ENCODE data around the gene NRBP1. TPM values are rescaled to one million over a fixed set of nuclear protein-coding genes. Genes with fewer than 3 reads are reported as not detected.

The NRBP1 gene
- total RNA-seq, 1 donor from 2014 or later, result 96.7 TPM

DNA sequence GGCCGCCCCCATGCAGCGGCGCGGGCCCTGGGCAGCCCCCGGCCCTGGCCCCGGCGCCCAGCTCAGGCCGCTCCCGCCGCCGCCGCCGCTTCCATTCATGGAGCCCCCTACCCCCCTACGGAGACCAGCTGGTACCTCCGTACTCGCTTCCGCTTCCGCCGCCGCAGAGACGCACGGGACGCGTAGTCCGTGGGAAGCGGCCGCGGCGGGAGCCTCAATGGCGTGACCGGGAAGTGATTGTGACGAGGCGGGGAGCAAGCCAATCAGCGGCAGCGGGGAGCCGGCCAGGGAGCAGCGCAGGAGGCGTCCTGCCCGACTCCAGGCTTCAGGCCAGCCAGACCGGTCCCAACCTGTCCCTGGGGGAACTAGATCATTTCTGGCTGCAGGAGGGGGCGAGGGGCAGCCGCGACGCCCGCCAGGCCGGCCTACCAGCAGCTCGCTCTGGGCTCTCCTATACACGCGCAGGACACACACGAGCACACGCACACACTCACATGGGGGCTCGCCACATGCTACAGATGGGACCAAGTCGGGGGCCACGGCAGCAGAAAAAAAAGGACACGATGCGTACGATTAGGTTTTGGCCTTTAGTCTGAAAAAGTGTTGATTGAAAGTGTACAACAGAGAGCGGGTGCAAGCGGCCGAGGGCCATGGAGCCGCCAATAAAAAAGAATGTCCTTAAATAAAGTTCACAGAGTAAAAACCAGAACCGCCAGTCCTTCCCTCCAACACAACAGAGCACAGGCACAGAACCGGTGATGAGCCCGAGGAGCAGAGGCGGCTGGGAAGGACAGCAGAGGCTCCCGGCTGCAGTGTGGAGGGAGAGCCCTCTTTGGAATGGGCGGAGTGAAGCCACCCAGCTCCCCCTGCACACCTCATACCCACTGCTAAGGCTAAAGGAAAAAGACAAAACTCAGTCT is 47.5 kb upstream of the NRBP1 start, which contains the start of gene ZNF513:
ZNF513 (minus strand) TSS at position 109 of the 920 bp plus-strand sequence. CDS start 208 bp downstream, outside the sequence.
- peaks cover 26% of the 10 kb centered on the region for H3K36me3 Mint-ChIP-seq
- DNase-seq (ENCODE audit: extremely low spot score, unreplicated experiment), result peak; percentile 96
- no peaks in the 10 kb centered on the region for H3K9me3 Mint-ChIP-seq

DNA sequence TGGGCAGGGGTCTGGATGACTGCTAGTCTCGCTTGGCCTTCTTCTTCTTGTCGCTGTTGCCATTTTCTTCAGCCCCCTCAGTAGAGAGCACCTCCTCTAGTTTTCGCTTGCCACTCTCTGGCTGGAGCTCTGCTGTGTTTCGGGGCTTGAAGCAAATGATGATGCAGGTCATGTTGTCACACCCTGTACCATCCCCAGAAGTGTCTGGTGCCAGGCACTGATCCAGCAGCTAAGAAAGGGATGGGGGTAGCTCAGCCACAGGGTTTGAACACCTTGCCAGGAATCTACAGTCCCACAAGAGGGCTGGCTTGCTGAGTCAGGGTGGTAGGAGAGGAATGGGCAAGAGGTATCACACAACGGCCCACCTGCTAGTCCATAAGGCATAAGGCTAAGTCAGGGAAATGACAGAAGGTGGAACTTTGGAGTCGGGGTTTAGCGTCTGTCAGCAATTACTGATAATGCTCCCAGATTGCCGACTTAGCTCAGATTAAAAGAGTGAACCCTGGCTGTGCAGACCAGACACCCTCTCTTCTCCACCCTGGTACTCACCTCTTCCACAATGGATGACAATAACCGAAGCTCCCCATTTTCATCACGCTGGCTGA is 46.8 kb upstream of the NRBP1 start:
- H3K4me3 Mint-ChIP-seq, result peak overlapping the region; percentile 88
- DNase-seq (ENCODE audit: extremely low spot score, unreplicated experiment), result no peak
- H3K27ac Mint-ChIP-seq, result peak overlapping the region; percentile 97
- no peaks in the 10 kb centered on the region for H3K27me3 Mint-ChIP-seq
- peaks cover 24% of the 10 kb centered on the region for H3K4me1 Mint-ChIP-seq (ENCODE audit: unreplicated experiment)
- no peaks in the 10 kb centered on the region for H3K9me3 Mint-ChIP-seq
- H3K36me3 Mint-ChIP-seq, result peaks cover 28% of the 10 kb centered on the region
- TF ChIP-seq, protein P1, sequence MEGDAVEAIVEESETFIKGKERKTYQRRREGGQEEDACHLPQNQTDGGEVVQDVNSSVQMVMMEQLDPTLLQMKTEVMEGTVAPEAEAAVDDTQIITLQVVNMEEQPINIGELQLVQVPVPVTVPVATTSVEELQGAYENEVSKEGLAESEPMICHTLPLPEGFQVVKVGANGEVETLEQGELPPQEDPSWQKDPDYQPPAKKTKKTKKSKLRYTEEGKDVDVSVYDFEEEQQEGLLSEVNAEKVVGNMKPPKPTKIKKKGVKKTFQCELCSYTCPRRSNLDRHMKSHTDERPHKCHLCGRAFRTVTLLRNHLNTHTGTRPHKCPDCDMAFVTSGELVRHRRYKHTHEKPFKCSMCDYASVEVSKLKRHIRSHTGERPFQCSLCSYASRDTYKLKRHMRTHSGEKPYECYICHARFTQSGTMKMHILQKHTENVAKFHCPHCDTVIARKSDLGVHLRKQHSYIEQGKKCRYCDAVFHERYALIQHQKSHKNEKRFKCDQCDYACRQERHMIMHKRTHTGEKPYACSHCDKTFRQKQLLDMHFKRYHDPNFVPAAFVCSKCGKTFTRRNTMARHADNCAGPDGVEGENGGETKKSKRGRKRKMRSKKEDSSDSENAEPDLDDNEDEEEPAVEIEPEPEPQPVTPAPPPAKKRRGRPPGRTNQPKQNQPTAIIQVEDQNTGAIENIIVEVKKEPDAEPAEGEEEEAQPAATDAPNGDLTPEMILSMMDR (conservative IDR thresholded peaks at IDR 0.05), result no peak

More for the DNA sequence above, 47.5 kb upstream of the NRBP1 start, which contains the start of gene ZNF513:
- Mint-ChIP-seq H3K27ac (peak within 1 kb of the TSS; percentile 97), H3K4me3 (peak within 1 kb of the TSS; percentile 88), H3K27me3 (no peaks in the 10 kb centered on the region), H3K4me1 (ENCODE audit: unreplicated experiment) (peaks cover 24% of the 10 kb centered on the region)
- TF ChIP-seq, protein P1 (conservative IDR thresholded peaks at IDR 0.05), result no peak

DNA sequence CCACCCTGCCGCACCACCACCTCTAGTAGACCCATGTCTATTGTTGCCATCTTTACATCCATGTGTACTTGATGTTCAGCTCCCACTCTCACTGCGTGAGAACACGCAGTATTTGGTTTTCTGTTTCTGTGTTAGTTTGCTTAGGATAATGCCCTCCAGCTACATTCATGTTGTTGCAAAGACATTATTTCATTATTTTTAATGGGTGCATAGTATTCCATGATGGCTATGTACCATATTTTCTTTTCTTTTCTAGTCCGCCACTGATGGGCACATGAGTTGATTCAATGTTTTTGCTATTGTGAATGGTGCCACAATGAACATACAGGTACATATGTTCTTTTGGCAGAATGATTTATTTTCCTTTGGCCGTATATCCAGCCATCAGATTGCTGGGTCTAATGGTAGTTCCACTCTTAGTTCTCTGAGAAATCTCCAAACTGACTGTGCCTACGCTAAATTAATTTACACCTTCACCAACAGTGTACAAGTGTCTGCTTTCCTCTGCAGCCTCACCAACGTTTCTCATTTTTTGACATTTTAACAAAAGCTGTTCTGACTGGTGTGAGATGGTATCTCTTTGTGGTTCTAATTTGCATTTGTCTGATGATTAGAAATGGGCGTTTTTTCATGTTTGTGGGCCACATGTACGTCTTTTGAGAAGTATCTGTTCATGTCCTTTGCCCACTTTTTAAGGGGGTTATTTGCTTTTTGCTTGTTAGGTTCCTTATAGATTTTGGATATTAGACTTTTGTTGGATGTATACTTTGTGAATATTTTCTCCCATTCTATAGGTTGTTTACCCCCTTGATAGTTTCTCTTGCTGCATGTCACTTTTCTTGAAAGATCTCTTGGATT is 37.4 kb upstream of the NRBP1 start:
- no peaks in the 10 kb centered on the region for H3K4me1 Mint-ChIP-seq (ENCODE audit: unreplicated experiment)

DNA sequence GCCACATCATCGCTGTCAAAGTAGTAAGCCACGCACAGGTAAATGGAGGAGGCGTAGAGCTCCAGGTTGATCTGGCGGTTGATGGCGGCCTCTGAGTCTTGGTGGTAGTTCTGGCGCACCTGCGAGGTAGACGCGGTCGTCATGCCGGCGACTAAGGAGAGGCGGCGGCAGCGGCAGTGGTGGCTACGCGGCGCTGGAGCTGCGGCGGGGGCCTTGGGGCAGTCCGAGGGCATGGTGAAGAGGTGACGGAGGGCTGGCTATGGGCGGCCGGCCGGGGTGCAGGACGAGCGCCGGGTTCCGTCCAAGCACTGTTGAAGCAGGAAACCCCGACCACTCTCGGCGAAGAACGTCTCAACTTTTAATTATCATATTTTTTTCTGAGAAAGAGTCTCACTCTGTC is 35.2 kb upstream of the NRBP1 start:
- TF ChIP-seq, protein P1 (conservative IDR thresholded peaks at IDR 0.05), result no peak
- Mint-ChIP-seq H3K27ac (no peak overlapping the region), H3K9me3 (no peaks in the 10 kb centered on the region), H3K4me1 (ENCODE audit: unreplicated experiment) (no peaks in the 10 kb centered on the region), H3K4me3 (no peak overlapping the region), H3K36me3 (peaks cover 15% of the 10 kb centered on the region), H3K27me3 (no peaks in the 10 kb centered on the region)
- DNase-seq (ENCODE audit: extremely low spot score, unreplicated experiment), result no peak

More for the DNA sequence above, 37.4 kb upstream of the NRBP1 start:
- H3K9me3 Mint-ChIP-seq, result no peaks in the 10 kb centered on the region
- TF ChIP-seq, protein P1 (conservative IDR thresholded peaks at IDR 0.05), result no peak
- H3K27ac Mint-ChIP-seq, result no peak overlapping the region
- H3K27me3 Mint-ChIP-seq, result no peaks in the 10 kb centered on the region
- H3K36me3 Mint-ChIP-seq, result peaks cover 11% of the 10 kb centered on the region
- no peak for DNase-seq (ENCODE audit: extremely low spot score, unreplicated experiment)
- no peak overlapping the region for H3K4me3 Mint-ChIP-seq

DNA sequence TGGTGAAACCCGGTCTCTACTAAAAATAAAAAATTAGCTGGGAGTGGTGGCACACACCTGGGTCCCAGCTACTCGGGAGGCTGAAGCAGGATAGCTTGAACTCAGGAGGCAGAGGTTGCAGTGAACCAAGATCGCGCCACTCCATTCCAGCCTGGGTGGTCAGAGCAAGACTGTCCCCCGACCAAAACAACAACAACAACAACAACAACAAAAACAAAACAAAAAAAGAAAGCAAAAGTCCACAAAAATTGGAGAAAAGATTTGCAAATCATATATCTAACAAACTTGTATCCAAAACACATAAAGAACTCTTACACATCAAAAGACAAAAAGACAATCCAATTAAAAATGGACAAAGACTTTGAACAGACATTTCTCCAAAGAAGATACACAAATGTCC is 29.5 kb upstream of the NRBP1 start:
- no peak overlapping the region for H3K4me3 Mint-ChIP-seq
- TF ChIP-seq, protein P1 (conservative IDR thresholded peaks at IDR 0.05), result no peak
- no peak overlapping the region for H3K27ac Mint-ChIP-seq
- H3K9me3 Mint-ChIP-seq, result no peaks in the 10 kb centered on the region
- H3K4me1 Mint-ChIP-seq (ENCODE audit: unreplicated experiment), result peaks cover 4% of the 10 kb centered on the region
- peaks cover 8% of the 10 kb centered on the region for H3K36me3 Mint-ChIP-seq
- DNase-seq (ENCODE audit: extremely low spot score, unreplicated experiment), result no peak
- H3K27me3 Mint-ChIP-seq, result no peaks in the 10 kb centered on the region
